SKM-1 treated with dmso at 0.1 percent for 144 hours (cell line): ENCODE measurements around the gene TMEM250.
"Not testable (repeated sequence)": the region's sequence is repeated elsewhere in the genome, so short reads cannot be mapped to it uniquely, and the experiment has no call there.

Source experiments
- DNase-seq: peaks from one replicate; lab custom pipeline; 2025; ENCODE audit not compliant: unreplicated experiment; lab: John Stamatoyannopoulos, UW

Gene TMEM250

GRCh38 chr9:136114610-136115009 is 4.1 kb downstream of the TMEM250 start:
- DNase-seq: no peak

GRCh38 chr9:136112541-136112940 is 6.1 kb downstream of the TMEM250 start:
- DNase-seq: no peak

GRCh38 chr9:136111910-136112309 is 6.8 kb downstream of the TMEM250 start:
- no peak for DNase-seq

GRCh38 chr9:136111190-136111589 is 7.5 kb downstream of the TMEM250 start:
- DNase-seq: no peak

- DNase-seq: no peak
Observed at GRCh38 chr9:136110082-136111061, 8.3 kb downstream of the TMEM250 start.

- peak; percentile 74 for DNase-seq
Observed at GRCh38 chr9:136109351-136110081, 9.2 kb downstream of the TMEM250 start.

GRCh38 chr9:136108648-136109266 is 9.9 kb downstream of the TMEM250 start:
- no peak for DNase-seq

- DNase-seq: no peak
Observed at GRCh38 chr9:136107953-136108647, 10.6 kb downstream of the TMEM250 start.

GRCh38 chr9:136107155-136107952 is 11.3 kb downstream of the TMEM250 start:
- DNase-seq: no peak

- no peak for DNase-seq
Observed at GRCh38 chr9:136105398-136106135, 13.1 kb downstream of the TMEM250 start.

GRCh38 chr9:136104916-136105315 is 13.8 kb downstream of the TMEM250 start:
- DNase-seq: no peak

- DNase-seq: no peak
Observed at GRCh38 chr9:136104488-136104800, 14.2 kb downstream of the TMEM250 start.

- no peak for DNase-seq
Observed at GRCh38 chr9:136103651-136104487, 14.8 kb downstream of the TMEM250 start.

- not testable (repeated sequence) for DNase-seq
Observed at GRCh38 chr9:136101615-136102074, 17.0 kb downstream of the TMEM250 start.

GRCh38 chr9:136100700-136101614 is 17.7 kb downstream of the TMEM250 start:
- DNase-seq: no peak

- DNase-seq: no peak
Observed at GRCh38 chr9:136099542-136099941, 19.1 kb downstream of the TMEM250 start.

- no peak for DNase-seq
Observed at GRCh38 chr9:136098844-136099243, 19.8 kb downstream of the TMEM250 start.

GRCh38 chr9:136098210-136098609 is 20.5 kb downstream of the TMEM250 start:
- no peak for DNase-seq
